Lower lobe of right lung (tissue), 2 donors: Measurements from ENCODE around the gene PTPRE. TPM values are rescaled to one million over a fixed set of nuclear protein-coding genes. Genes with fewer than 3 reads are reported as not detected.

Experiments
- ATAC-seq, 2 donors: fragments of 200-7000 bp; cut with Tn5 transposase; one replicate each; pipeline ENCODE4 v1.9.1; 2020 to 2022; ENCODE audit warnings: mild to moderate bottlenecking in 2 of 2, moderate library complexity in 2 of 2
- DNase-seq: peaks from one replicate; pipeline ENCODE4 v3.0.0-alpha.2; 2020
- H3K27ac ChIP-seq: fragments of 200-600 bp; one replicate; pipeline ENCODE4 v1.8.0; 2022
- H3K27me3 ChIP-seq: fragments of 200-600 bp; one replicate; pipeline ENCODE4 v1.8.0; 2022; ENCODE audit warnings: low read depth
- H3K36me3 ChIP-seq: fragments of 200-600 bp; one replicate; pipeline ENCODE4 v1.8.0; 2022; ENCODE audit warnings: mild to moderate bottlenecking
- H3K4me1 ChIP-seq: fragments of 200-600 bp; one replicate; pipeline ENCODE4 v1.8.0; 2022
- H3K4me3 ChIP-seq: fragments of 200-600 bp; one replicate; pipeline ENCODE4 v1.8.0; 2022; ENCODE audit warnings: mild to moderate bottlenecking
- H3K9me3 ChIP-seq: fragments of 200-600 bp; one replicate; pipeline ENCODE4 v1.8.0; 2022
- intact Hi-C: fragments of 100-400 bp; cut with DNase I; formaldehyde crosslinking; loops from one replicate; pipeline ENCODE4 v1.11.0; 2022
- total RNA-seq: library from RNA; stranded (reverse); fragmentation: NEBNext Ultra II Directional; extraction: Animal tissue kit (Norgen Biotek cat#: 25700); gene quantifications from one replicate; pipeline ENCODE4 v1.2.1, GENCODE V29; 2021
- TF ChIP-seq, protein P1 (sequence below): fragments of 200-600 bp; IDR thresholded peaks from one replicate; pipeline ENCODE4 v1.8.0; 2022; ENCODE audit warnings: antibody characterized with exemption, mild to moderate bottlenecking
- donor health status: DM: no; HTN: yes; CAD: no; lungs with severe emphysema.

PTPRE gene
- total RNA-seq, 1 donor from 2014 or later, result 60.5 TPM

DNA sequence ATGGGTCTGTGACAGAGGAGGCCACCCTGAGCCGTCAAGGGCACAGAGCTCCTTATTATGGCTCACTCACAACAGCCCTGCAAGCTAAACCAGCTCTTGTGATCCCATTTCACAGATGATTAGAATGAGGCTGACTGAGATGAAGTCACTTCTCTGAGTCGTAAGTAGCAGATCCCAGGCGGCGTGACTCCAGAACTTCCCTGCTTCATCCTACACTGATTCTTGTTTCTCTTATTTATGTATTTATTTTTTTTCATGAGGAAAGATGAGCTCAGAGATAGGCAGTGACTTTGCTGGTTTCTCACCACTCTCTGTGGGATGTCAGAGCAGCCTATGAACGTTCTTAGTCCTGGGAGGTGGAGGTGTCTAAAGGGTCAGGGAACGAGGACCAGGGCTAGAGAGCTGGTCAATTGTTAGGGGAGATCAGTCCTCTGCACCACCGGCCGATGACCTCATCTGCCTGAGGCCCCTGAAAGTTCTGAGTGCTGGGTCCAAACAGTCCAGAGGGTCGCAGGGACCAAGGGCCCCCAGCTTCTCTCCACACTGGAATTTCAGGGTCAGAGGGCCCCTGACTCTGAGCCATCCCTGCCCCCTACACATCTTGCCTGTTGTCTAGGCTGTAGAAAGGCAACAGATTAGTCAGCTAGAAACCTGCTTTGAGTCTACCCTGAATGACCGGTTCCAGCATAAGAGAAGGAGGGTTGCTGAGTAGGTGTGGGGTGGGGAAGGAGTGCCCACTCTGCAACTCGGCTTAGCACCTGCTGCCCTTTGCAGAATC, 32.0 kb upstream of the PTPRE start:
- H3K27me3 ChIP-seq, result no peaks in the 10 kb centered on the region
- H3K36me3 ChIP-seq, result no peaks in the 10 kb centered on the region
- TF ChIP-seq, protein P1, sequence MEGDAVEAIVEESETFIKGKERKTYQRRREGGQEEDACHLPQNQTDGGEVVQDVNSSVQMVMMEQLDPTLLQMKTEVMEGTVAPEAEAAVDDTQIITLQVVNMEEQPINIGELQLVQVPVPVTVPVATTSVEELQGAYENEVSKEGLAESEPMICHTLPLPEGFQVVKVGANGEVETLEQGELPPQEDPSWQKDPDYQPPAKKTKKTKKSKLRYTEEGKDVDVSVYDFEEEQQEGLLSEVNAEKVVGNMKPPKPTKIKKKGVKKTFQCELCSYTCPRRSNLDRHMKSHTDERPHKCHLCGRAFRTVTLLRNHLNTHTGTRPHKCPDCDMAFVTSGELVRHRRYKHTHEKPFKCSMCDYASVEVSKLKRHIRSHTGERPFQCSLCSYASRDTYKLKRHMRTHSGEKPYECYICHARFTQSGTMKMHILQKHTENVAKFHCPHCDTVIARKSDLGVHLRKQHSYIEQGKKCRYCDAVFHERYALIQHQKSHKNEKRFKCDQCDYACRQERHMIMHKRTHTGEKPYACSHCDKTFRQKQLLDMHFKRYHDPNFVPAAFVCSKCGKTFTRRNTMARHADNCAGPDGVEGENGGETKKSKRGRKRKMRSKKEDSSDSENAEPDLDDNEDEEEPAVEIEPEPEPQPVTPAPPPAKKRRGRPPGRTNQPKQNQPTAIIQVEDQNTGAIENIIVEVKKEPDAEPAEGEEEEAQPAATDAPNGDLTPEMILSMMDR, result no peak
- no peaks in the 10 kb centered on the region for H3K9me3 ChIP-seq
- intact Hi-C loops, result no loop called here
- DNase-seq, result no peak
- H3K4me3 ChIP-seq, result no peak overlapping the region
- ATAC-seq, result no peak
- H3K27ac ChIP-seq, result no peak overlapping the region
- no peaks in the 10 kb centered on the region for H3K4me1 ChIP-seq

DNA sequence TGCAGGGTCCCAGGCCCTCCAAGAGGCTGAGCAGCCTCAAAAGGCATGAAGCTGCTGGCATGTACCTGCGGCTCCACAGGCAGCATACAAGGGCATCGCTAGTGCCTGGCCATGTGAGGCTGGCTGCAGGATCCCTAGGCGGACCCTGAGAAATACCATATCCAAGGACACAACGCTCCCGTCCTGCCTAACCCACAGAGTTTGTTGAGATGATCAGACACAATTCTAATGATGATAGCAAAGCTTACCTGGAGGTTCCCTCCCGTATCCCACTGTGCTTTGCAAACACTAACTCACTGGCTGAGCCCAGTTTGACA, 31.5 kb upstream of the PTPRE start:
- intact Hi-C loops, result no loop called here
- no peak for ATAC-seq
- TF ChIP-seq, protein P1, result no peak
- no peak overlapping the region for H3K4me3 ChIP-seq
- no peaks in the 10 kb centered on the region for H3K36me3 ChIP-seq
- no peak overlapping the region for H3K27ac ChIP-seq
- H3K9me3 ChIP-seq, result no peaks in the 10 kb centered on the region
- DNase-seq, result no peak
- no peaks in the 10 kb centered on the region for H3K27me3 ChIP-seq
- H3K4me1 ChIP-seq, result peaks cover 1% of the 10 kb centered on the region

DNA sequence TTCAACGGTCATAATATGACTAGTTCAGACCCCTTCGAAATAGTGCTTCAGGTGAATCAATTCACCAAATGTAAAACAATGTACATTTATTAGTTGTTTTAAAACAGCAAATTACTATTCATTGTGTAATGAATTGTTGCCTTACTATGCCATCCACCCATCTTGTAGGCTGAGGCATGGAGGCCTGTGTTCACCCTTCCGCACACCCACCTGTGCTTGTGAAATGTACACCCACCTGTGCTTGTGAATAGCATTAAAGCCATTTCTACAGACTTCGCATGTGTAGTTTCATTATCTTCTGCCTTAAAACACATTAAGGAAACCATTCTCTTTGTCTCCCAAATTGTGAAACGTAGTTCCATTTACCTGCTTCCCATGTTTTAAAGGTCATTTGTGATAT, 31.0 kb upstream of the PTPRE start:
- Histone ChIP-seq H3K36me3 (no peaks in the 10 kb centered on the region), H3K9me3 (no peaks in the 10 kb centered on the region), H3K4me3 (no peak overlapping the region), H3K27ac (no peak overlapping the region), H3K27me3 (no peaks in the 10 kb centered on the region), H3K4me1 (peaks cover 6% of the 10 kb centered on the region)
- DNase-seq (no peak), ATAC-seq (no peak)
- intact Hi-C loops, result no loop called here
- TF ChIP-seq, protein P1, result no peak

DNA sequence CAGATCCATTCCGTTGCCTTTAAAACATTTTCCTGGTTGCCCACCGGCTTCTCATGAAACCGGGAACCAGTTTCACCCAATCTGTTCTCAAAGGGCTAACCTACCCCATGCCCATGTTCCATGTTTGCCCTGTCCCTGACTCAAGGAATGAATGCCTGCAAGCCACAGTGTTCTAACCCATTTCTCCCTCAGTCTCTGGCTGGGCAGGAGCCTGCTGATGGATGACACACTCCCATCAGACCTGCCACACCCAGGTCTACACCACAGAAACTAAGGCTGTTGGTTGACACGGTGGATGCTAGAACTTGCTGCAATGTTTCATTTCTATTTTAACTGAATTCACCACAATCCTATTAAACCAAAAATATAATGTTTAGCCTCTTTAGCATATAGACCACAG, 29.8 kb upstream of the PTPRE start:
- H3K27ac ChIP-seq, result no peak overlapping the region
- no peaks in the 10 kb centered on the region for H3K9me3 ChIP-seq
- ATAC-seq (no peak), DNase-seq (no peak)
- H3K4me3 ChIP-seq, result no peak overlapping the region
- no peaks in the 10 kb centered on the region for H3K36me3 ChIP-seq
- H3K4me1 ChIP-seq, result peaks cover 15% of the 10 kb centered on the region
- intact Hi-C loops, result no loop called here
- H3K27me3 ChIP-seq, result no peaks in the 10 kb centered on the region
- TF ChIP-seq, protein P1, result no peak

DNA sequence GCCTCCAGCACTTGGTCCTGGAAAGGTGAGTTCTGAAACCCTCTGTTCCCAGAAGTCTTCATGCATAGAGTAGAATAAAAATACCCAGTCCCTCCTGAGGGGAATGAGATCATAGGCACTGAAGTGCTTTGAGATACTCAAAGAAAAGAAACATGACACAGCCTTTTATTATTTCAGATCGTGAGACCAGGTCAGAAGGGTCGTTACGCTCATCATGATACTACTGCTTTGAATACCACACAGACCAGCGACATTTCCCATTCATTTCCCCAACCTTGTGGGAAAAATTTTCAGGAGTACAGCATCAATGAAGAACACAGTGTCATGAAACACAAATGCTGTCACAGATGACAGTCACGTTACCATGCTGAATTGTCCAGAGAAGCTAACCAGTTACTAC, 29.2 kb upstream of the PTPRE start:
- TF ChIP-seq, protein P1, result no peak
- Histone ChIP-seq H3K9me3 (no peaks in the 10 kb centered on the region), H3K4me3 (no peak overlapping the region), H3K4me1 (peaks cover 15% of the 10 kb centered on the region), H3K36me3 (no peaks in the 10 kb centered on the region), H3K27me3 (no peaks in the 10 kb centered on the region), H3K27ac (no peak overlapping the region)
- ATAC-seq, result no peak
- no peak for DNase-seq
- intact Hi-C loops, result no loop called here
